Cardiac fibroblast (primary cell): ENCODE data around the gene NR6A1.

Experiments
- DNase-seq, 2 donors: peaks; one replicate each; pipeline versions ENCODE4 v3.0.0 to v3.0.0-alpha.2; 2010; ENCODE audit warnings: low read depth in 2 of 2
- H3K4me3 ChIP-seq, 2 donors: replicated peaks in 1 of 2; 1 replicate in 1 of 2; 2 replicates in 1 of 2; pipeline ENCODE4 v1.5.1; 2011; ENCODE audit warnings: low read depth in 2 of 2, low read length in 2 of 2, mild to moderate bottlenecking in 2 of 2, moderate library complexity in 1 of 2
- TF ChIP-seq, protein P1 (sequence below): IDR thresholded peaks from one replicate; pipeline ENCODE4 v1.5.1; 2011; ENCODE audit warnings: low read depth, mild to moderate bottlenecking, low read length, inconsistent platforms

NR6A1 gene

DNA sequence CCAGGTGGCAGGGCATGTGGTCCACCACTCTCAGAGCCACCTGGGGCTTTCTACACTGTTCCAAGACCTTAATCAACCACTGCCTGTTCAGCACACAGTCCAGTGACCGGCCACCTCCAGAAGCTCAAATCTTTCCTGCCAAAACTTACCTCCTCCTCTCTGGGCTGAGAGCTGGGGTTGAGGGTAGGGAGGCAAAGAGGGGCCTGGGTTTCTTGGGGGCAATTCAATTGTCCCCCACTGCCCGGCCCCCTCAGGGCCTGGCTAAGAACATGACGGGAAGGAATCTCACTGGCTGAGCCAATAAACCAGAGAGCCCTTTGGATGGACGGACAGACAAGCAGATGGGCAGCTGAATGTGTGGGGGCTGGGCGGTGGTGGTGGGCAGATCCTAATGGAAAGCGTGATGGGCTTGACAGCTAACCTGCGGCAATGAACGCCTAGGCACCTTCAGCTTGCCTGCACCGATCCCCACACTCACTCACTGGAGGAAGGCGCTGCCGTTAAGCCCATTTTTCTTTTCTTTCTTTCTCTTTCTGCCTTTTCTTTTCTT is 269.3 kb downstream of the NR6A1 start:
- DNase-seq, result no peak
- H3K4me3 ChIP-seq, result no peak overlapping the region
- TF ChIP-seq, protein P1, sequence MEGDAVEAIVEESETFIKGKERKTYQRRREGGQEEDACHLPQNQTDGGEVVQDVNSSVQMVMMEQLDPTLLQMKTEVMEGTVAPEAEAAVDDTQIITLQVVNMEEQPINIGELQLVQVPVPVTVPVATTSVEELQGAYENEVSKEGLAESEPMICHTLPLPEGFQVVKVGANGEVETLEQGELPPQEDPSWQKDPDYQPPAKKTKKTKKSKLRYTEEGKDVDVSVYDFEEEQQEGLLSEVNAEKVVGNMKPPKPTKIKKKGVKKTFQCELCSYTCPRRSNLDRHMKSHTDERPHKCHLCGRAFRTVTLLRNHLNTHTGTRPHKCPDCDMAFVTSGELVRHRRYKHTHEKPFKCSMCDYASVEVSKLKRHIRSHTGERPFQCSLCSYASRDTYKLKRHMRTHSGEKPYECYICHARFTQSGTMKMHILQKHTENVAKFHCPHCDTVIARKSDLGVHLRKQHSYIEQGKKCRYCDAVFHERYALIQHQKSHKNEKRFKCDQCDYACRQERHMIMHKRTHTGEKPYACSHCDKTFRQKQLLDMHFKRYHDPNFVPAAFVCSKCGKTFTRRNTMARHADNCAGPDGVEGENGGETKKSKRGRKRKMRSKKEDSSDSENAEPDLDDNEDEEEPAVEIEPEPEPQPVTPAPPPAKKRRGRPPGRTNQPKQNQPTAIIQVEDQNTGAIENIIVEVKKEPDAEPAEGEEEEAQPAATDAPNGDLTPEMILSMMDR, result no peak

DNA sequence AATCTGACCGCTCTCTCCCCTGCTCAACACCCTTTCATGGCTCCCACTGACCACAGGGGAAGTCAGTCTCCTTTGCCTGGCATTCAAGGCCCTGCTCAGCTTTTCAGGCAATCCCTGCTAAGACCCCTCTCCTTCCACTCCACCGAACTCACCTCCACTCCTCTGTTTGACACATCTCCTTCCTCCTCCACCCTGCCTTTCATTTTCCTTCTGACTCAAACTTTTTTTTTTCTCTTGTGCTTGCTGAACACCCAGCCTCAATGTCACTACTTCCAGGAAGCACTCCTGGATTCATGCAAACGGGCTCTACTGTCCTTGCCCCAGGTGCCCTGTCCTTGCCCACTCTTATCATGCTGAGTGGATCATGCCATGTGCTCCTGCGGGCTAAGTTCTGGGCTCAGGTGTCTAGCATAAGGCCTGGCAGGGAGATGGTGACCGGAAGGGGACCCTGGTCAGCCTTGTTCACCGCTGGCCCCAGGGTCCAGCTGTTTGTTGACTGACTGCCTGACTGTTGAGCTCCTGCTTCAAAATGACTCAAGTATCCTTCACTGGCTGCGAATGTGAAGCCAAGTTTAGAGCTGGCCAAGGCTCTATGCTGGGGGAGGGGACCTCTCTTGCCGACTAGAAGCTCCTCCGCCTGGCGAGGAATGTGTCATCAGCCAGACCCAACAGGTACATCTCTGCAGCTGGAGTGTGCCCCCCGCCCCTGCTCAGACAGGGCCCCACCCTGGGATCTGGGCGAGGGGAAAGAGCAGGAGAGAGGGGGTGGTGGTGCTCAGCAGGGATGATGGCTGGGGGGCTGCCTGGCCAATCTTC is 270.1 kb downstream of the NR6A1 start:
- no peak for DNase-seq
- TF ChIP-seq, protein P1, result no peak

DNA sequence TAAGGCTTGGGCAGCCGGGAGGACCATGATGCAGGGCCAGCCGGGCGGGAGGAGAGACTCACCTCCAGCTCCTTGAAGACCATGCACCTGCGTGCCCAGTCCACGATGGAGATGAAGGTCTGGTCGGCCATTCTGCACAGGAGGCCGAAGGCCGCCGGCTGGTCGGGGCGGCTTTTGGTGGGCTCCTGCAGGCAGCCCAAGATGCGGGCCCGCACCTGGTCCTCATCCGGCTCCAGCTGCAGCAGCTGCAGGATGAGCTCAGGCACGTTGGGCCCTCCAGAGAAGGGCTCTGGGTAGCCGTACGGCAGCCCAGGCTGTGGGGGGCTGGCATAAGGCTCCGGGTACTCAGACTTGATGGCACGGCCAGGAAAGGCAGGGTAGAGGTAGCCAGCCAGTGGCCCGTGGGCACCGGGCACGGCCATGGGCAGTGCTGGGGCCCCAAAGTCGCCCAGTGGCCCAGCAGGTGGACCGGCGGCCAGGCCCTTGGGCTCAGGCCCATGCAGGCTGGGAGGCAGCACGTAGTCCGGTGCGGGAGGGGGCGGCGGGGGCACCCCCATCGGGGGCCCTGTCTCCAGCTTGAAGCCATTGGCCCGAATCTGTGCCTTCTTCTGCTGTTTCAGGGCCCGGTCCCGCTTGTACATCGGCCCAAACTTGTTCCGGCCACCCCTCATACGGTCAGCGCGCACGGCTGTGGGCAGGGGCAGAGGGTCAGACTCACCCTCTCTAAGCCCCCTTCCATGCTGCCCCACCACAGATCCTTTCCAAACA is 270.9 kb downstream of the NR6A1 start:
- no peak overlapping the region for H3K4me3 ChIP-seq
- TF ChIP-seq, protein P1, result no peak
- no peak for DNase-seq

More for the DNA sequence above, 270.1 kb downstream of the NR6A1 start:
- H3K4me3 ChIP-seq, result no peak overlapping the region

DNA sequence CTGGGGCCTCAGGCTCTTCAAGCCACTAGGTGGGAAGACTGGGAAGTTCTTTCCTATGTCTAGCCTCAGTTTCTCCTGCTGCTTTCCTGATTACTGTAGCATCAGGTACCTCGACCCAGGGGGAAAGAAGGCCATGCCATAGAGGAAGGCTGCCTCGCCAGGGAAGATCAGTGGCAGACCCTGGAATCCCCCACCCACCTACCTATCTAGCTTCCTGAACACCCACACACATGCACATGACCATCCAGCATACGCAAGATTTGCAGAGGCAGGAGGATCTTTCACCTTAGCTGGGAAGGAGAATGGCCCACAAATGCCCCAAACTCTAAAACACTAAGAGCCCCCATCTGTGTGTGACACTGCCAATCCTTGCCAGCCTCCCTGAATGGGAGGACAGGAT is 271.9 kb downstream of the NR6A1 start:
- no peak overlapping the region for H3K4me3 ChIP-seq
- no peak for DNase-seq
- TF ChIP-seq, protein P1, result no peak

DNA sequence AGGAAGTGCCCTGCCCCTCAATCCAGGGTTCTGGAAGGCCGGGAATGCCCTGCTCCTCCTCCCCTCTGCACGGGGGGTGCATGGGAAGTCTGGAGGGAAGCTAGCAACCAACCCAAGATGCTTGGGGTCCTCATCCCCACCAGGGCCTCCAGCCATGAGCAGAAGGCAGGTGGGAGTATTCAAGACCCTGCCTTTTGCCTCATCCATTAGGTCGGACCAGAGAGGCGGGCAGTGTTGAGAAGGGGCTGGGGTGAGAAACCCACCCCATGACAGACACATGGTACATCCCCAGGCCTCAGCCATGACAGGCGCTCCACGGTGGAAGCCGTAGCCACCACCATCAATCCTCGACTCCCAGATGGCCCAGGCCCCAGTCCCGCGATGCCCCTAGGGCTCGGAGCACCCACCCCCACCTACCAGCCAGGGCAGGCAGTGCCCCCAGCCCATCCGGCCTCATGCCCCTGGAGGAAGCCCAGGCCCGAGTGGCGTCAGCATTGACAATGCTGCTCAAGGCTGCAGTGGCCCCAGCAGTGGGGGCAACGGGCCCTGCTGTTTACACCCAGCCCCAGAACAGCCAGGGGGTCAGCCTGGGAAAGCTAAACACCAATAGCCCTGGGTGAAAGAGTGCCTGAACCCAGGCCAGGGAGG is 272.5 kb downstream of the NR6A1 start:
- TF ChIP-seq, protein P1, result no peak

DNA sequence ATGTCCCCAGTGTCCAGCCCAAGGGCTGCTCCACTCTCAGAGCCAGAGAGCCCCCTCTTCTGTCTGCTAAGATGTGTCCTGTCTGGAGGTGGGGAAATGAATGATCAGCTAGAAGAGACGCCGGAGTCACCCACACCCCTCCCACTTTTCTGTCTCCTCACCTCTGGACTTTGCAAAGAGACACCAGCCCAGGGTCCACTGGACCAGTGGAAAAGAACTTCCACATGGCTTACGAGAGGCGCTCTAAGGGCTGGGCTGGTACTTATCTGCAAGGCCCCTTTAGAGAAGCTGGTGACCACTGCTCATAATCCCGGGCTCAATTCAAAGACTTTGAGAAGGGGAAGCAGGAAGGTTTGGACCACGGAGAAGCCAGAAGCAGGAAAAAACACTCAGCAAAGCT is 273.1 kb downstream of the NR6A1 start:
- H3K4me3 ChIP-seq, result no peak overlapping the region
- DNase-seq, result no peak
- TF ChIP-seq, protein P1, result no peak

More for the DNA sequence above, 272.5 kb downstream of the NR6A1 start:
- H3K4me3 ChIP-seq, result no peak overlapping the region
- DNase-seq, result no peak
